IPS-11a (cell line): ENCODE results near the gene YAF2.

ENCODE experiments used
- H3K4me3 ChIP-seq: one replicate; pipeline ENCODE4 v1.5.1; 2013; ENCODE audit warnings: low read depth, low read length, control low read depth

Gene YAF2

DNA sequence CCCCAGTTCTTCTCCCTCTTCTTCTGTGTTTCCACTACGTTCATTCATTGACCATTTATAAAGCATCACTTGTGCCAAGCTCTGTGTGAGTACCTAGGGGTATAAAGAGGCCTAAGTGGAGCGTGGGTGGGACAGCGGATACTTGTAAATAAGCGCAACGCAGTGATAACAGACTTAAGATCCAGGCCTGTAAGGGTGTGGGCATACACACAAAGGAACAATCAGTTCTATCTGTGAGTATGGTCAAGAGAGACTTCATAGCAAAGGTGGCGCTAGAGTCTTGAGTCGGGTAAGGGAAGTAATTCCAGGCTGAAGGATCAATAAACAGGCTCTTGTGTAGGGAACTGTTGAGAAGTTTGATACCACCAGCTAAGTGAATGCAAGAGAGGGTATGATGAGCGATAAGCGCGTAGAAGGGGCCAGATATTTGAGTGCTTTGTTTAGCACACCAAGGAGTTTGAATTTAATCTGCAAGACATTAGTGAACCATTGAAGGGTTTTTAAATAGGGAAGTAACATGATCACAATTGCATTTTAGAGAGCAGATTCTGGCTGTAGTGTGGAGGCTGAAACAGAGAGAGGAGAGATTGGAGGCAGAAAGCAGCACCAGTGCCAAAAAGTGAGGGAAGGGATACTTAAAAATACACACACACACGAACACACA, 92.4 kb downstream of the YAF2 start:
- peak overlapping the region; percentile 69 for H3K4me3 ChIP-seq

DNA sequence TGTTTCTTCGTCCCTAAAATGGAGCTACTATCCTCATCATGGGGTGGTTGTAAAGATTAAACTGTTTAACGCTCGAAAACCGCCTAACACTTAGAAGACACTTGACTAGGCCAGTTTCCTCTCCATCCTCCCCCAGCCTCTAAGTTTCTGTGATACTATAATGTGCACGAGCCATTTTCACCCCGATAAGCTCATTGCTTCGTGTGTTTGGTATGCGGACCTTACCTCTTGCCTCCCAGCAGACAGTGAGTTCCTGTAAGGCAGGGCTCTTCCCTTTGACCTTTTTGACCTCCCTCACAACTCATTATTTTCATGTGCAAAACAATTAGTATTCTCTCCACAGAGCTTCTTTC, 92.9 kb downstream of the YAF2 start:
- H3K4me3 ChIP-seq = peak overlapping the region; percentile 69

DNA sequence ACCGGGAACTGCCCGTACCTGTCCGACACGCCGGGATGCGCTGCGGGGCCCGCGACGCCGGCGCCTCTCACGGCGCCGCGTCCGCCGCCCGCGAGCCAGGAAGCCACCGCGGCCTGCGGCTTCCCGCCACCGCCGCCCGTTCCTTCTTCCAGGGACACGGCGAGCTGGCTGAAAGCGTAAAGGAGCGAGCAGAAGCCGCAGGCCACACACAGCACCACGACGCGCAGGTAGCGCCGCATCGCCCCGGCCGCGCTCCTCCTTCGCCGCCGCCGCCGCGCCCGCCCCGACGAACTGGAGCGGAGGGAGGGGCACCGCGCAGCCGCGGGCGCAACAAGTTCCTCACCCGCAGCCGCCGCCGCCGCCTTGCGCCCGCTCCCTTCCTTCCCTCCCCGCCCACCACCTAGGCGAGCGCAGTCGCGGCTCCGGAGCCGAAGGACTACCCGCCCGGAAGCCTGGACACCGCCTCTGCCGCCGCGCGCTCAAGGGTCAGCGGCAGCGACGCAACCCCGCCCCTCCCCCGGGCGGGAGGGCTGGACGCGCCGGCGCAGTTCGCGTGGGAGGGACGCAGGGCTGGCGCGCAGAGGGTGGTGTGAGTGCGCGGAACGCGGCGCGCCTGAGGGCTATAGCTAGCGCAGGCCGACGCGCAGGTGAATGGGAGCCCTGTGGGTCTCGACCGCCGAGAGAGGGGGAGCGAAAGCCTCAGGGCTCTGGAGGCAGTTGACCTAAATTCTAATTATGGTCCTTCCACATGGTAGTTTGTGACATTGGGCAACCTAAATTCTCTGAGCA, 93.4 kb downstream of the YAF2 start, which contains the start of gene GXYLT1:
Gene GXYLT1 (minus strand): TSS at position 467 of the 789 bp plus-strand sequence. CDS start 228 bp downstream, at position 239.
- H3K4me3 ChIP-seq = peak within 1 kb of the TSS; percentile 69

DNA sequence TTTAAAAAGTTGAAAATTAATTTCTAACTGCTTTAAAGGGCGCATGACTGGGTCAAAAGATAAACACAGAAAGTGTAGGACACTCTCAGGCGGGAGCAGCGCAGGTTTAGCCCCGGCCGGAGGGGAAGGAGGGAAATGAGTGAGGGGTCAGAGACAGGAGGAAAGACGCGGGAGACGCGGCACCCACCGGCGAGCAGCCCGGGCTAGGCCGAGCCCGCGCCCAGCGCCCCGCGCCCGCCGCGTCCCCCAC, 94.0 kb downstream of the YAF2 start:
- H3K4me3 ChIP-seq = peak overlapping the region; percentile 69

DNA sequence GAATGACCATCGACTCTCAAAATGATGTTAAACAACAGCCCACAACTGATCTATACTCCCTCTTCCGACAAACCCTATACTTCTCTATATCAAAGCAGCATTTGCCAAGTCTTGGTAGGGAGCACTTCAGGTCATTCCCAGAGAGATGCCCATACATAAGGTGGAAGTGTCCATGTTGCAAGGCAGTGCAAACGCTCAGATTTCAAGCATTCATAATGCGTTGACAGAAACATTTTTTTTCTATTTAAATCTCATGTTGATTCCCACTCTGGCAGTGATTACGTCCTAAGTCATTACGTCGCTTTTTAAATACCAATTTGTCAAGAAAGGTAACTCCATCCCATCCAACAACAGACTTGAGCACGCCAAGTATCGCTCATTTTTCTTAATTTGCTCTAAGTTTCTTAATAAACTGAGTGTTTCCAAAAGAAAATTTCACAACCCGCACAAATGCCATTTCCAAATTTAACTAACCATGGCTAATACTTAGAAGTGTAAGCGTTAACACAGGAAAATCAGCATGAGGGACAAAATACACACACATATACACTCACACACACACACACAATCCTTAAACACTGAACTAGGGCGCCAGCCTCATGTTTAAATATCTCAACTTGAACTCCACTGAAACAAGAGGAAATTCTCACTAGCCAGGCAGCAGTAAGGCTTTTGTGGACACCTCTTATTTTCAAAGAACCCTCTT, 94.4 kb downstream of the YAF2 start:
- peak overlapping the region; percentile 69 for H3K4me3 ChIP-seq

DNA sequence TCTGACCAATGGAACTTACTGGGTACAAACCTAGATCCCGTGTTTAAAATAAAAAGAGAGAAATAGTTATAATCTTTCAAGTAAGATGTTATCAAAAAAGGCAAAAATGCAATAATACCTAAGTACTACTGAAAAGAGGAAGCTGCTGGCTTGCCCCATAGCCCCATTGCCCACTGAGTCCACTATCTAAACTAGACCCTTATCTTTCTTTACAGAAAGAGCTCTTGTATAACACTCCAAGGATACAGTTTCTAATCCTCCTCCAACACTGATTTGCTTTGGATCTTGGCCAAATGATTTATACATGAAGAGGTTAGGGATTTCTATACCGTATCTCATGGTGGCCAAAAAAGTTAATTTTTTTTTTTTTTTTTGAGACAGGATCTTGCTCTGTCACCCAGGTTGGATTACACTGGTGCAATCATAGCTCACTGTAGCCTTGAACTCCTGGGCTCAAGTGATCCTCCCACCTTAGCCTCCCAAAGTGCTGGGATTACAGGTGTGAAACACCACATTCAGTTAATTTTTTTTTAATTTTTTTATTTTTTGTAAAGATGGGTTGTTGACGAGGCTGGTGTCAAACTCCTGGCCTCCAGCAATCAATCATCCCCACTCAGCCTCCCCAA, 96.0 kb downstream of the YAF2 start:
- no peak overlapping the region for H3K4me3 ChIP-seq

DNA sequence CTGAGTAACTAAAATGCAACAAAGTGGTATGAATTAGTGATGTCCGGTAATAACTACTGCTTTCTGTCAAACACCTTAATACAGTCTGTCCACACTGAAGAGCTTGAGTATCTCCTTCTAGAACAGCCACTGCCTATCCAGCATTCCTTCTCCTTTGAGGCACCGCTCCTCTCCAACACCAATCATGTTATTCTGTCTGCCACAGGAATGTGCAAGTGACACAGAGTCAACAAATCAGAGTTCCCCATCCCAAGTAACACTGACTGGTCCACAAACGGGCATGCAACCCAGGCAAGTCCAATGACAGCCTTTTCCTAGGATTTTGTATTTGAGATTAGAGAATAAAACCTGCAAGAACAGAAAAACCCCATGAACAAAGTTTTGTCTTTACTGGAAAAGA, 97.1 kb downstream of the YAF2 start:
- no peak overlapping the region for H3K4me3 ChIP-seq

DNA sequence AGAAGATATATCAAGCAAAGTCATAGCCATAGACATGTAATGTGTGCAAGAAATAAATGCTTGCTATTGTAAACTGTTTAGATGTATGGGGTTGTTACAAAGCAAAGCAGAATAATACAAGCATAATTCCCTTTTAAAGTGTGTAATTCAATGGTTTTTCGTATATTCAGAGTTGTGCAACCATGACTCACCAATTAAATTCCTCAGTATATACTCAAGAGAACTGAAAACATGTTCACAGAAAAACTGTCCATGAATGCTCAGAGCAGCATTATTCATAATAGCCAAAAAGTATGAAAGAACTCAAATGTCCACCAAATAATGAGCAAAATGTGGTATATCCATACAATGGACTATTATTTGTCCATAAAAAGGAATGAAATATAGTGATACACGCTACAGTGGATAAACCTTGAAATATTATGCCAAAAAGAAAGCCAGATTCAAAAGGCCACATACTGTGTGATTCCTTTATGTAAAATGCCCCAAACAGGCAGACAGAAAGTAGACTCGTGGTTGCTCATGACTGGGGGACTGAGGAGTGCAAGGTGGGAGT, 102.7 kb downstream of the YAF2 start:
- no peak overlapping the region for H3K4me3 ChIP-seq

DNA sequence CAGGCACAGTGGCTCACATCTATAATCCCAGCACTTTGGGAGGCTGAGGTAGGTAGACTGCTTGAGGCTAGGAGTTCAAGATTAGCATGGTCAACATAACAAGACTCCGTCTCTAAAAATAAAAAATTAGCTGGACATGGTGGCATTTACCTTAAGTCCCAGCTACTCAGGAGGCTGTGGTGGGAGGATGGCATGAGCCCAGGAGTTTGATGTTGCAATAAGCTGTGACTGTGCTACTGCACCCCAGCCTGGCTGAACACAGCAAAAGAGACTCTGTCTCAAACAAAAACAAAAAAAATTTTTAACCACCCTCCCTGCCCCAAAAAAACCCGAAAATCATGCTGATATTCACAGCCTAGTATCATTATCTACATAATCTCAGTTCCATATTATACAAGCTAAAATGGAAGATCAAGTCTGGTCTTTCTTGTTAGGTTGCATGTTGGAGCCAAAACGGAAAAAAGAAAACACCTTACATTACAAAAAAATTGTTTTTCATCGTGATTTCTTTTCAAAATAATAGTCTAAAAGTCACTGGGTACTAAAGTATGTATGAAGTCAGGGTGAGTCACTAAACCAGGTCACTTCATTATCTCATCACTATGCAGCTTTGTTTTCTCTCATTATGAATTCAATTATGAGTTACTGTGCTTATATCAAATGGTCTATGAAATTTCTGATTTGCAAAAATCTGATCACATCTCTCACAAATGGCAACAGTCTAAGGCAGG, 107.2 kb downstream of the YAF2 start:
- H3K4me3 ChIP-seq = no peak overlapping the region

DNA sequence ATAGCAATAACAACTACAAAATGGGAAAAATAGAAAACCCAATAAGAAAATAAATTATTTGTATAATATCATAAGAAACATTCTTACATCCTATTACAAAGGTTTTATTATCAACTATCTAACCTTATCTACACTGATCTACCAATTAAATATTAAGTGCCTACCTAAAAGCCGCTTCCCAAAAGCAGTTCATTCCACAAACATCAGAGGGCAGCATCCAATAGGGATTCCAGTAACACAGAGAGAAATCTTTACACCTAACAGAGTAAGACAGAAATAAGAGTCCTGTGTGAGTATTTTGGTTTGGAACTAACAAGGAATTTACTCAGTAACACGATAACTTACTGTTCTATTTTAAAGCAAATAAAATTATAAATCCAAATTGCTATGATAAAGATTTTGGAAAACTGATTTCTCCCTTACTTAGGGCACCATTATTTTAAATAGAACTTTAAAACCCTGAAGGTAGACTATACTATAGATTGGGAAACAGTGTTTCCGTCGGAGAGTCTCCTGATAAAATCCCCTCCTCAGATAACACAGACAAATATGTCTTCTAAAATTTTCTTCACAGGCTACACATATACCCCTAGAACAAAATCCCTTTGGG, 108.3 kb downstream of the YAF2 start:
- no peak overlapping the region for H3K4me3 ChIP-seq

DNA sequence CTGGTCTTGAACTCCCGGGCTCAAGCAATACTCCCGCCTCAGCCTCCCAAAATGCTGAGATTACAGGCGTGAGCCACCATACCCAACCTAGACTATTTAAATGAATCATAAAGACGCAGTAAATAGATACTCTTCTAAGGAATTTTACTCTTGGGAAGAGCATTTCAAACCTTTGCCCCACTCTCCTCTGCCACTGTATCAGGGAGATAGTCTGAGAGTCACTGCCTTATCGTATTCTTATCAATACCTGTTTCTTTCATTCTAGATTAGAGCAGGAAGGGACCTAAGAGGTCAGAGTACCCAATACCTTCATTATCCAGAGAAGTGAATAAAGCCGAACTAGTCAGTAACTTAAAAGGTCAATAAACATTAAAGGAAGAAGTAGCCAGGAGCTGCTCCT, 109.2 kb downstream of the YAF2 start:
- no peak overlapping the region for H3K4me3 ChIP-seq

DNA sequence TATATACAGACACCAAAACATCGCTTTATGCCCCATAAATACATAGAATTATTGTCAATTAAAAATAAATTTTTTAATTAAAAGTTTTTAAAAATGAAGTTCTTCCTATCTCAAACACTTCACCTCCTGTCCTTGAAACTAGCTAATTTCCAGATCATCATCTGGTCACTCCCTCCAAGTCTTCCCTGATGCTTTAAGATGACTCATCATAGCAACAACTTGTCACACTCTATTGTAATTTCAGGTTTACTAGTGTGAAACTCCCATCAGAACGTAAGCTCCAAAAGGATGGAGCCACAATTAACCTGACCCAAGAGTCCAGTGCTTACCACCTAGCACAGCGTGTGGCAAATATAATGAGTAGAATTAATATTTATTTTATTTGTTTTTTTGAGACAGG, 109.7 kb downstream of the YAF2 start:
- no peak overlapping the region for H3K4me3 ChIP-seq

DNA sequence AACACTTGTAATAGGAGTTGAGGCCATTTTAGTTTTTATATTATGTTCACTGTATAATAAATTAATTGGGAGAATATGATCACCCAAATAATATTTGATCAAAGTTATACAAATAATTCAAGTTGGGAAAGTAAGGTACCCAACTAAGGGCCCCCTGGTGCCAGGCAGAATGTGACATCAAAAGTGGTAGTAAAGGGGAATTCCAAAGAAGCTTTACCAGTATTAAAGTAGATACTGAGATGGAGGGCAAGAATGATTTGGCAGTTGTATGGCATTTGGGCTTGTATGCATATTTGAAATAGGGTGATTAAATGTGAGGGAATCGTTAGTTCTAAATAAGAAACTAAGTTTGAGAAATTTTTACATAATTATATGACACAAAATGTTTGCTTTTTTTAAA, 111.1 kb downstream of the YAF2 start:
- no peak overlapping the region for H3K4me3 ChIP-seq

DNA sequence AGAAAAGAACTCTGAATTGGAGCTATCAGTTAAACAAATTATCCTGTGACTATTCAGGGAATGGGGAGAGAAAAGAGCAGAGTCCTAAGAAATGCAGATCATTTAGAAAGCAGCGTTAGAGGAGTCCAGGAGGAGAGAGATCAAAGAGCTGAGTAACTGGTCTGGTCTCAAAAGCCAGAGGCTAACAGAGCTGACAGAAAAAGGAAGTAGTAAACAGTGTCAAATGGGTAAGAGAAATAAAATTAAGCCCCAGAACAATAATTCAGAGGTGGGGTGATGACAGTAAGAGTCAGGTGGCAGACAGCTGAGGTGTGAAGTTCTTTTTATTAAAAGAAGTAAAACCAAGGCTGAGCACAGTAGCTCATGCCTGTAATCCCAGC, 112.7 kb downstream of the YAF2 start:
- no peak overlapping the region for H3K4me3 ChIP-seq

DNA sequence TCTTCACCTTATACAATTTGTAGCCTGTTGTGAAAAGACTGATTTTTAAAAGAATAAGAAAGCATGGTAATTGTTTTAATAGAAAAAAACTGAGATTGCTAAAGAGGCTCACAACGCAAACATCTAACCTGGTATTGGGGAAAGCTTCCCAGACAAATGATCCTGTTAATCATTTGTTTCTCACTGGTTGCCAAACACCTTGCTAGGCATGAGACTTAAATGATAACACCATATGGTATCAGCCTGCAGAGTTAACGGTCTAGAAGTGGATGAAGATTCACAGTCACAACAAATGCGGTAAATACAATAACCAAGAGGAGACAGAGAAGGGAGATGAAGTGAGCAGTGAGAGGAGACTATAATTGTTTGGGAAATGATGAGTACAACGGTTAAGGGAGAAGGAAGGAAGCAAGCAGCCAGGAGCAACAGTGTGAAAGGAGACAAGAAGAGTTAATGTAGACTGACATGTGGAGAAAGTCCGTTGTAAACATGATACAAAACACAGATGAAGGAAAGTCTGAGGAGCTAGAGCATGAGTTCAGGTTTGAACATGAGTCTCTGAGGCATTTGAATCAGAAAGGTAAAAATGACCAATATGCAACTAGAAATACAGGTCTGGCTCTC, 113.2 kb downstream of the YAF2 start:
- H3K4me3 ChIP-seq = no peak overlapping the region

DNA sequence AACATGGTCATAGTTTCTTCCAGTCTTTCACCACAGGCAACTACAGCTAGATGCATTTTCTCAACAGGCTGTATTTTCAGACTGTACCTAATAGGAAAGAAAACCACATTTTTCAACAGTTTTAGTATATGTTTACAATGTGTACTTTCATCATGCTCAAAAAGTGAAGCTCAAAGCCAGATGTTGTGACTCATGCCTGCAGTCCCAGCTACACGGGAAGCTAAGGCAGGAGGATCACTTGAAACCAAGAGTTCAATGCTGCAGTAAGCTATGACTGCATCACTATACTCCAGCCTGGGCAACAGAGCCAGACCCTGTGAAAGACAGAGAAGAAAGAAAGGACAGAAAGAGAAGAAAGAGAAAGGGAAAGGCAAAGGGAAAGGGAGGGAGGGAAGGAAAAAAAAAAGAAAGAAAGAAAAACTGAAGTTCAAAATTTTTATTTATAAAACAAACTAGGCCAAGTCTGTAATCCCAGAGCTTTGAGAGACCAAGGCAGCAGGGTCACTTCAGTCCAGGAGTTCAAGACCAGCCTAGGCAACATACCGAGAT, 118.9 kb downstream of the YAF2 start:
- H3K4me3 ChIP-seq = no peak overlapping the region

DNA sequence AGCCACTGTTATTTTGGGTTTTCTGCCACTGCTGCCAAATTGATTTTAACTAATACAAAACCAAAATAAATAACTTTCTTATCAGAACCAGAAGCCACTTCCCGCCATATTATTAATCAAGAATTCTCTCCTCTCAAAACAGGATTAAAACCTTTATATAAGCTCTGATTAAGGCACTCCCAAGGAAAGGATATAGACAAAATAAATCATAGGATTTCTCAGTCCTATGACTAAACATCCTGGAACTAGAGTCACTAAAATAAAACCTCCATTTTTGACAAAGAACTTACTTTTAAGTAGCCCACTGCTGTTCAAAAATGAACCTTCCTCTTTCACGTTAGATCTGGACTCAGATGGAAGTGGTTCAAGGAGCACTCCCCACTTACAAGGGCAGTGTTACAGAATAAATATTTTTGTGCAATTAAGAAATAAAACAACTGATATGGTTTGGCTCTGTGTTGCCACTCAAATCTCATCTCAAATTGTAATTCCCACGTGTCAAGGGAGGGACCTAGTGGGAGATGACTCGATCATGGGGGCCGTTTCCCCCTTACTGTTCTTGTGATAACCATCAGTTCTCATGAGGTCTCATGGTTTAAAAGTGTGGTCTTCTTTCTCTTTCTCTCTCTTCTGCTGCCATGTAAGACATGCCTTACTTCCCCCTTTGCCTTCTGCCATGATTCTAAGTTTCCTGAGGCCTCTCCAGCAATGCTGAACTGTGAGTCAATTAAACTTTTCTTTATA, 119.7 kb downstream of the YAF2 start:
- no peak overlapping the region for H3K4me3 ChIP-seq

DNA sequence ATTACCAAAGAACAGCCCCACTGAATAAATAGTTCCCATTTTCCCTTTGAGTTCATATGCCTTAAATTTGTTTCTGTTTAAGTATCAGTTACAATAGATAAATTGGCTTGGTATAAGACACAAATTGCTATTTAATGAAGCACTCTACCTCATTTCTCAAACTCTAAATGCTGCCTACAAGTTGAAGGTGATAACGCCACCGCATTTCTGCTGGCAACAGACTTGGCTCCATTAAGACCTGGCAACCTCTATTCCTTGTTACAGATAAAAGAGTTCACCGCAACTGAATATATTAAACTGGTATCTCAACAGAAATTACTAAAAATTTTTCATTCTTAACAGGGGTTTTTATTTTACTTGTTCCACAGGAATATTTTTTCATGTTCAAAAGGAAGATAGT, 129.0 kb downstream of the YAF2 start:
- H3K4me3 ChIP-seq = no peak overlapping the region
